Measurements from ENCODE around the gene SLC7A6OS.

SLC7A6OS gene

GRCh38 chr16:68273896-68274295 is 36.9 kb downstream of the SLC7A6OS start:
- no peak for TF ChIP-seq EGR1 (IDR thresholded peaks at IDR 0.05)
- TF ChIP-seq ZBTB7A (IDR thresholded peaks at IDR 0.05; ENCODE audit: low read depth), result no peak
- no peak for TF ChIP-seq MAX (IDR thresholded peaks at IDR 0.05)
- TF ChIP-seq RAD21 (IDR thresholded peaks at IDR 0.05; ENCODE audit: low read depth), result no peak
- TF ChIP-seq TAF1 (IDR thresholded peaks at IDR 0.05; ENCODE audit: low read depth), result no peak
- TF ChIP-seq EP300 (IDR thresholded peaks at IDR 0.05; ENCODE audit: borderline replicate concordance), result no peak
- TF ChIP-seq USF1 (IDR thresholded peaks at IDR 0.05), result no peak
- no peak for TF ChIP-seq FOXM1 (IDR thresholded peaks at IDR 0.05; ENCODE audit: borderline replicate concordance, low read depth)
- no peak for TF ChIP-seq TEAD4 (IDR thresholded peaks at IDR 0.05)
- no peak for TF ChIP-seq CREB1 (IDR thresholded peaks at IDR 0.05; ENCODE audit: low read depth)
- TF ChIP-seq NFIC (IDR thresholded peaks at IDR 0.05), result no peak

DNA sequence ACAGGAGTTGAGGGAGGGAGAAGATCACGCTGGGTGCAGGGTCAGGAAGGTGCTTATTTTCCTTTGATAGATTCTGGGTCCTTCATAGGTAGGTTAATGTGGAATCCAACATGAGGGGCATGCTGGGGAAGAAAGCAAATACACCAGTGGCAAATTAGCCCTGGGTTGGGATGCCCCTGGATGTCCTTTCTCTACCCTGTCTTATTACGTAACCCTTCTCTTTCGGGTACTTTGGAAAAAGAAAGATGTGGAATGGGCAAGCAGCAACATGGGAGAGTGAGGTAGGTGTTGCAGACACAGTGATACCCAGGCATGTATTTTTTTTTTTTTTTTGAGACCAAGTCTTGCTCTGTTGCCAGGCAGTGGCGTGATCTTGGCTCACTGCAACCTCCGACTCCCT is 37.3 kb downstream of the SLC7A6OS start:
- TF ChIP-seq ZBTB7A (IDR thresholded peaks at IDR 0.05; ENCODE audit: low read depth) (no peak), CREB1 (IDR thresholded peaks at IDR 0.05; ENCODE audit: low read depth) (no peak), MAX (IDR thresholded peaks at IDR 0.05) (no peak), USF1 (IDR thresholded peaks at IDR 0.05) (no peak), EP300 (IDR thresholded peaks at IDR 0.05; ENCODE audit: borderline replicate concordance) (no peak), YY1 (IDR thresholded peaks at IDR 0.05; ENCODE audit: low read depth) (no peak), TEAD4 (IDR thresholded peaks at IDR 0.05) (no peak)

DNA sequence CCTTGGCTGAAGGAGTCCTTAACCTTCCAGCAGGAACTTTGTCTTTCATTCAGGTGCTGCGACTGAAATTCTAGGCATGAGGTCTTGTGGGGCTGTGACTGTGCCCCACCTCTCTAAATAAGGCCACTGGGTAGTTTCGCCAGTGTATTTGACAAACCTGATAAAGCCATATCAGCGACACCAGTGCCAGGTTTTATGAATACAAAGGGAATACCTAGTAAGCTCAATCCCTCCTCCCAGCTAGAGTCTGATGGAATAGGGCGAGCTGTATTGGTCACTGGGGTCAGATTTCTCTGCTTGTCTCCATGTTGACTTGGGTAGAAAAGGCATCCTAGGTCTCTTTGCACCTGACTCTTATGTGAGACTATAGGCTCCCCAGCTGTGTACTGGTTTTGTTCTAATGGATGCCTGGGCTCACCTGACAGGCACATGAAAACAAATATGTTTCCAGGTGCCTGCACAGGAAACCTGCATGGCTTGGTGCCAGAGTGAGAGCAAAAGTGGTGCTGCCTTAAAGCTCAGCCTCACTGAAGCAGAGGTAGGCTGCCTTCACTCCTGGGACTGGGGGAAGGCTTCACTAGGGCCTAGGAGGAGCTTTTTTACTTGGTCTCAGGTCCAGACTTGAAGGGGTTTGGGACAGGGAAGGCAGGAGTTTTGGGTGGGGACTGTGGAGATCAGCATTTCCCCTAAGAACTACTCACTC is 38.1 kb downstream of the SLC7A6OS start:
- TF ChIP-seq CREB1 (IDR thresholded peaks at IDR 0.05; ENCODE audit: low read depth), result no peak
- no peak for TF ChIP-seq MAX (IDR thresholded peaks at IDR 0.05)
- TF ChIP-seq FOXM1 (IDR thresholded peaks at IDR 0.05; ENCODE audit: borderline replicate concordance, low read depth), result no peak
- TF ChIP-seq EP300 (IDR thresholded peaks at IDR 0.05; ENCODE audit: borderline replicate concordance), result no peak
- no peak for TF ChIP-seq CEBPB (IDR thresholded peaks at IDR 0.05)
- TF ChIP-seq RAD21 (IDR thresholded peaks at IDR 0.05; ENCODE audit: low read depth), result no peak
- no peak for TF ChIP-seq ZBTB7A (IDR thresholded peaks at IDR 0.05; ENCODE audit: low read depth)
- TF ChIP-seq USF1 (IDR thresholded peaks at IDR 0.05), result no peak
- TF ChIP-seq YY1 (IDR thresholded peaks at IDR 0.05; ENCODE audit: low read depth), result no peak
- TF ChIP-seq TAF1 (IDR thresholded peaks at IDR 0.05; ENCODE audit: low read depth), result no peak
- TF ChIP-seq EGR1 (IDR thresholded peaks at IDR 0.05), result no peak
- no peak for TF ChIP-seq NFIC (IDR thresholded peaks at IDR 0.05)
- TF ChIP-seq, protein P1, sequence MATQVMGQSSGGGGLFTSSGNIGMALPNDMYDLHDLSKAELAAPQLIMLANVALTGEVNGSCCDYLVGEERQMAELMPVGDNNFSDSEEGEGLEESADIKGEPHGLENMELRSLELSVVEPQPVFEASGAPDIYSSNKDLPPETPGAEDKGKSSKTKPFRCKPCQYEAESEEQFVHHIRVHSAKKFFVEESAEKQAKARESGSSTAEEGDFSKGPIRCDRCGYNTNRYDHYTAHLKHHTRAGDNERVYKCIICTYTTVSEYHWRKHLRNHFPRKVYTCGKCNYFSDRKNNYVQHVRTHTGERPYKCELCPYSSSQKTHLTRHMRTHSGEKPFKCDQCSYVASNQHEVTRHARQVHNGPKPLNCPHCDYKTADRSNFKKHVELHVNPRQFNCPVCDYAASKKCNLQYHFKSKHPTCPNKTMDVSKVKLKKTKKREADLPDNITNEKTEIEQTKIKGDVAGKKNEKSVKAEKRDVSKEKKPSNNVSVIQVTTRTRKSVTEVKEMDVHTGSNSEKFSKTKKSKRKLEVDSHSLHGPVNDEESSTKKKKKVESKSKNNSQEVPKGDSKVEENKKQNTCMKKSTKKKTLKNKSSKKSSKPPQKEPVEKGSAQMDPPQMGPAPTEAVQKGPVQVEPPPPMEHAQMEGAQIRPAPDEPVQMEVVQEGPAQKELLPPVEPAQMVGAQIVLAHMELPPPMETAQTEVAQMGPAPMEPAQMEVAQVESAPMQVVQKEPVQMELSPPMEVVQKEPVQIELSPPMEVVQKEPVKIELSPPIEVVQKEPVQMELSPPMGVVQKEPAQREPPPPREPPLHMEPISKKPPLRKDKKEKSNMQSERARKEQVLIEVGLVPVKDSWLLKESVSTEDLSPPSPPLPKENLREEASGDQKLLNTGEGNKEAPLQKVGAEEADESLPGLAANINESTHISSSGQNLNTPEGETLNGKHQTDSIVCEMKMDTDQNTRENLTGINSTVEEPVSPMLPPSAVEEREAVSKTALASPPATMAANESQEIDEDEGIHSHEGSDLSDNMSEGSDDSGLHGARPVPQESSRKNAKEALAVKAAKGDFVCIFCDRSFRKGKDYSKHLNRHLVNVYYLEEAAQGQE (IDR thresholded peaks at IDR 0.05; ENCODE audit: low read depth), result no peak
- TF ChIP-seq TCF12 (IDR thresholded peaks at IDR 0.05; ENCODE audit: low read depth), result no peak
- no peak for TF ChIP-seq TEAD4 (IDR thresholded peaks at IDR 0.05)

- TF ChIP-seq MAX (IDR thresholded peaks at IDR 0.05), result no peak
- TF ChIP-seq EGR1 (IDR thresholded peaks at IDR 0.05), result no peak
- TF ChIP-seq FOXM1 (IDR thresholded peaks at IDR 0.05; ENCODE audit: borderline replicate concordance, low read depth), result no peak
These were observed 40.4 kb downstream of the SLC7A6OS start for GRCh38 chr16:68270353-68270752.

- TF ChIP-seq EGR1 (IDR thresholded peaks at IDR 0.05) (no peak), RAD21 (IDR thresholded peaks at IDR 0.05; ENCODE audit: low read depth) (no peak), CREB1 (IDR thresholded peaks at IDR 0.05; ENCODE audit: low read depth) (no peak), CEBPB (IDR thresholded peaks at IDR 0.05) (no peak), YY1 (IDR thresholded peaks at IDR 0.05; ENCODE audit: low read depth) (no peak), TAF1 (IDR thresholded peaks at IDR 0.05; ENCODE audit: low read depth) (no peak), NFIC (IDR thresholded peaks at IDR 0.05) (no peak), TEAD4 (IDR thresholded peaks at IDR 0.05) (no peak), MAX (IDR thresholded peaks at IDR 0.05) (no peak), EP300 (IDR thresholded peaks at IDR 0.05; ENCODE audit: borderline replicate concordance) (no peak)
- TF ChIP-seq, protein P1 (IDR thresholded peaks at IDR 0.05; ENCODE audit: low read depth), result no peak
These were observed 41.0 kb downstream of the SLC7A6OS start for GRCh38 chr16:68269793-68270192.

Measured in Ishikawa (cell line).